ENCODE data around the gene ACAA1.
A peak's percentile ranks its signal among the peaks of the same experiment; 100 is the strongest.
"Not testable (repeated sequence)": the region's sequence is repeated elsewhere in the genome, so short reads cannot be mapped to it uniquely, and the experiment has no call there.

The ACAA1 gene

GRCh38 chr3:38101811-38102443 lies 35.0 kb downstream of the ACAA1 start:
- no peak for DNase-seq

- no peak for DNase-seq
Measured at GRCh38 chr3:38100498-38100897, 36.4 kb downstream of the ACAA1 start.

- no peak for DNase-seq
Measured at GRCh38 chr3:38099518-38099917, 37.4 kb downstream of the ACAA1 start.

- no peak for DNase-seq
Measured at GRCh38 chr3:38098376-38098723, 38.6 kb downstream of the ACAA1 start.

- DNase-seq, result no peak
Measured at GRCh38 chr3:38097446-38098375, 39.2 kb downstream of the ACAA1 start.

GRCh38 chr3:38095669-38096483 lies 41.1 kb downstream of the ACAA1 start:
- no peak for DNase-seq

GRCh38 chr3:38094999-38095398 lies 41.9 kb downstream of the ACAA1 start:
- DNase-seq, result no peak

GRCh38 chr3:38090453-38090852 lies 46.5 kb downstream of the ACAA1 start:
- DNase-seq, result no peak

GRCh38 chr3:38089163-38089562 lies 47.8 kb downstream of the ACAA1 start:
- no peak for DNase-seq

GRCh38 chr3:38088126-38089078 lies 48.5 kb downstream of the ACAA1 start:
- no peak for DNase-seq

GRCh38 chr3:38087278-38087677 lies 49.6 kb downstream of the ACAA1 start:
- not testable (repeated sequence) for DNase-seq

GRCh38 chr3:38086496-38086895 lies 50.4 kb downstream of the ACAA1 start:
- no peak for DNase-seq

GRCh38 chr3:38085943-38086324 lies 51.0 kb downstream of the ACAA1 start:
- no peak for DNase-seq

- DNase-seq, result no peak
Measured at GRCh38 chr3:38085311-38085942, 51.5 kb downstream of the ACAA1 start.

- DNase-seq, result peak; percentile 55
Measured at GRCh38 chr3:38084334-38085310, 52.3 kb downstream of the ACAA1 start.

GRCh38 chr3:38083871-38084333 lies 53.0 kb downstream of the ACAA1 start:
- no peak for DNase-seq

GRCh38 chr3:38083254-38083653 lies 53.7 kb downstream of the ACAA1 start:
- DNase-seq, result not testable (repeated sequence)

- DNase-seq, result not testable (repeated sequence)
Measured at GRCh38 chr3:38082296-38082695, 54.6 kb downstream of the ACAA1 start.

- DNase-seq, result not testable (repeated sequence)
Measured at GRCh38 chr3:38077073-38077472, 59.9 kb downstream of the ACAA1 start.
